HepG2 (cell line): ENCODE measurements around the gene BSG. TPM values are rescaled to one million over a fixed set of nuclear protein-coding genes. Genes with fewer than 3 reads are reported as not detected.

Experiments
- CBX2 ChIP-seq, 2 experiments: fragments of 200-600 bp in 1 of 2; sonication (generic); formaldehyde crosslinking in 1 of 2; IDR thresholded peaks; 2 replicates each; pipeline versions ENCODE4 v1.7.0 to v1.8.1; 2018 to 2022; ENCODE audit warnings: low read depth in 2 of 2, low read length in 1 of 2, mild to moderate bottlenecking in 1 of 2, missing genetic modification reagents in 1 of 2
- HHEX ChIP-seq: IDR thresholded peaks from 2 replicates; pipeline ENCODE4 v1.6.1; 2016; ENCODE audit warnings: control low read depth
- HMG20A ChIP-seq: IDR thresholded peaks from 2 replicates; pipeline ENCODE4 v1.6.1; 2016; ENCODE audit warnings: borderline replicate concordance
- HOXA7 ChIP-seq: sonication (generic); formaldehyde crosslinking; IDR thresholded peaks from 2 replicates; pipeline ENCODE4 v1.8.1; 2022; ENCODE audit warnings: mild to moderate bottlenecking, missing genetic modification reagents, moderate library complexity
- KAT8 ChIP-seq: IDR thresholded peaks from 2 replicates; pipeline ENCODE4 v1.6.1; 2016; ENCODE audit warnings: missing genetic modification reagents, missing compliant biosample characterization
- KMT2B ChIP-seq: IDR thresholded peaks from 2 replicates; pipeline ENCODE4 v1.6.1; 2016; ENCODE audit warnings: missing genetic modification reagents, missing compliant biosample characterization
- LCORL ChIP-seq, 2 experiments: fragments of 450-650 bp in 1 of 2; sonication (generic) in 1 of 2; formaldehyde crosslinking in 1 of 2; IDR thresholded peaks; 2 replicates each; pipeline versions ENCODE4 v1.5.0 to v1.6.1; 2017 to 2020; ENCODE audit warnings: antibody characterized with exemption in 1 of 2, missing genetic modification reagents in 1 of 2
- MAFG ChIP-seq: sonication (generic); formaldehyde crosslinking; IDR thresholded peaks from 2 replicates; pipeline ENCODE4 v1.5.1; 2020; ENCODE audit warnings: mild to moderate bottlenecking, missing genetic modification reagents
- ONECUT2 ChIP-seq: sonication (generic); formaldehyde crosslinking; IDR thresholded peaks from 2 replicates; pipeline ENCODE4 v1.4.0; 2020; ENCODE audit warnings: missing genetic modification reagents
- PHF8 ChIP-seq: sonication (generic); formaldehyde crosslinking; IDR thresholded peaks from 2 replicates; pipeline ENCODE4 v1.5.0; 2020; ENCODE audit warnings: missing genetic modification reagents
- ZBTB1 ChIP-seq: sonication (generic); formaldehyde crosslinking; IDR thresholded peaks from 2 replicates; pipeline ENCODE4 v1.4.0; 2020; ENCODE audit warnings: missing genetic modification reagents, borderline replicate concordance
- ZKSCAN8 ChIP-seq: IDR thresholded peaks from 2 replicates; pipeline ENCODE4 v1.6.1; 2016; ENCODE audit warnings: borderline replicate concordance, missing genetic modification reagents, missing compliant biosample characterization
- ZNF709 ChIP-seq: sonication (generic); formaldehyde crosslinking; IDR thresholded peaks from 2 replicates; pipeline ENCODE4 v1.5.0; 2020; ENCODE audit warnings: mild to moderate bottlenecking, missing genetic modification reagents
- polyA plus RNA-seq, 8 experiments: library from polyadenylated mRNA; depleted of rRNA in 3 of 8; stranded (reverse) in 7 of 8; unstranded in 1 of 8; fragments of >200 nt; fragmentation: Illumina TruSeq in 4 of 8; extraction: Trizol in 4 of 8; gene quantifications; 2 replicates each; pipeline versions ENCODE4 v1.2.1 to v1.2.3, GENCODE V29; 2011 to 2016; ENCODE audit warnings: low read depth in 4 of 8, missing spikeins in 1 of 8, mixed read lengths in 1 of 8; ENCODE audit not compliant: insufficient read depth in 1 of 8
- total RNA-seq, 5 experiments: library from RNA; depleted of rRNA; stranded (reverse); fragments of >200 nt; fragmentation: Illumina TruSeq; extraction: Trizol; gene quantifications; 2 replicates each; pipeline ENCODE4 v1.2.3, GENCODE V29; 2016; ENCODE audit warnings: low read depth in 1 of 5
- TF ChIP-seq, protein P1 (sequence below): sonication (generic); formaldehyde crosslinking; IDR thresholded peaks from 2 replicates; pipeline ENCODE4 v1.4.0; 2020; ENCODE audit warnings: missing genetic modification reagents
- TF ChIP-seq, protein P2 (sequence below): sonication (generic); formaldehyde crosslinking; IDR thresholded peaks from 2 replicates; pipeline ENCODE4 v1.4.0; 2020; ENCODE audit warnings: mild to moderate bottlenecking, missing genetic modification reagents
- TF ChIP-seq, protein P3 (sequence below): IDR thresholded peaks from 2 replicates; pipeline ENCODE4 v1.6.1; 2016; ENCODE audit warnings: low read depth
- TF ChIP-seq, protein P4 (sequence below): sonication (generic); formaldehyde crosslinking; IDR thresholded peaks from 2 replicates; pipeline ENCODE4 v1.4.0; 2020; ENCODE audit warnings: missing genetic modification reagents
- TF ChIP-seq, protein P5 (sequence below): sonication (generic); formaldehyde crosslinking; IDR thresholded peaks from 2 replicates; pipeline ENCODE4 v1.5.1; 2020; ENCODE audit warnings: missing genetic modification reagents, mild to moderate bottlenecking, borderline replicate concordance
- TF ChIP-seq, protein P6 (sequence below): sonication (generic); formaldehyde crosslinking; IDR thresholded peaks from 2 replicates; pipeline ENCODE4 v1.8.0; 2022; ENCODE audit warnings: missing genetic modification reagents, mild to moderate bottlenecking, inconsistent platforms, borderline replicate concordance

BSG gene
- total and polyA plus RNA-seq, 2 of the 13 experiments (the other 11 are each of a cell fraction or from before 2014, with no cell fraction given), result 309 to 754 TPM

DNA sequence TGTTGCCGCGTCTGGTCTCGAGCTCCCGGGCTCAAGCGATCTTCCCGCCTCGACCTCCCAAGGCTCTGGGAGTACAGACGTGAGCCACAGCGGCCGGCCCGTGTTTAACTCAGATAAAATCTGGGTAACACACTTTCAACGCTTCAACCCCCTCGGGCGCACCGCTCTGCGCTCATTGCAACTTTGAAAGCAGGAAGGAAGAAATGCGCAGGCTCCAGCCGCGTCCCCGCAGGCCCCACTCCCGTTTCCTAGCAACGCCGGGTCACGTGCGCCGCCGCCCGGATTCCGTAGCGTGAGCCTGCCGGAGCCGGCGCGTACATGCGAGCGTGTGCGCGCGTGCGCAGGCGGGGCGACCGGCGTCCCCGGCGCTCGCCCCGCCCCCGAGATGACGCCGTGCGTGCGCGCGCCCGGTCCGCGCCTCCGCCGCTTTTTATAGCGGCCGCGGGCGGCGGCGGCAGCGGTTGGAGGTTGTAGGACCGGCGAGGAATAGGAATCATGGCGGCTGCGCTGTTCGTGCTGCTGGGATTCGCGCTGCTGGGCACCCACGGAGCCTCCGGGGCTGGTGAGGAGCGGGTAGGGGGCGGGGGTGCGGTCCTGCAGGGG, at the start of gene BSG (continued):
- TF ChIP-seq, protein P1, sequence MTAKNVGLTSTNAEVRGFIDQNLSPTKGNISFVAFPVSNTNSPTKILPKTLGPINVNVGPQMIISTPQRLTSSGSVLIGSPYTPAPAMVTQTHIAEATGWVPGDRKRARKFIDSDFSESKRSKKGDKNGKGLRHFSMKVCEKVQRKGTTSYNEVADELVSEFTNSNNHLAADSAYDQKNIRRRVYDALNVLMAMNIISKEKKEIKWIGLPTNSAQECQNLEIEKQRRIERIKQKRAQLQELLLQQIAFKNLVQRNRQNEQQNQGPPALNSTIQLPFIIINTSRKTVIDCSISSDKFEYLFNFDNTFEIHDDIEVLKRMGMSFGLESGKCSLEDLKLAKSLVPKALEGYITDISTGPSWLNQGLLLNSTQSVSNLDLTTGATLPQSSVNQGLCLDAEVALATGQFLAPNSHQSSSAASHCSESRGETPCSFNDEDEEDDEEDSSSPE, result peak; percentile 50; the same call in 1 of the 2 replicates
- TF ChIP-seq ZKSCAN8 (CRISPR knock-in tag), result no peak
- TF ChIP-seq ONECUT2 (CRISPR knock-in tag), result no peak
- TF ChIP-seq HHEX (CRISPR knock-in tag), result no peak
- TF ChIP-seq, protein P2, sequence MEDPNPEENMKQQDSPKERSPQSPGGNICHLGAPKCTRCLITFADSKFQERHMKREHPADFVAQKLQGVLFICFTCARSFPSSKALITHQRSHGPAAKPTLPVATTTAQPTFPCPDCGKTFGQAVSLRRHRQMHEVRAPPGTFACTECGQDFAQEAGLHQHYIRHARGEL (CRISPR knock-in tag), result no peak
- TF ChIP-seq LCORL (IDR thresholded peaks at IDR 0.05), result no peak
- peak; percentile 71; the same call in 1 of the 2 replicates for TF ChIP-seq LCORL (CRISPR knock-in tag; IDR thresholded peaks at IDR 0.05)
- TF ChIP-seq KMT2B (CRISPR knock-in tag), result 0 out of 2 replicates have a peak, but pooled peaks have one; percentile 32
- TF ChIP-seq HOXA7, result no peak
- no peak for TF ChIP-seq MAFG
- TF ChIP-seq KAT8 (CRISPR knock-in tag), result no peak
- TF ChIP-seq, protein P3, sequence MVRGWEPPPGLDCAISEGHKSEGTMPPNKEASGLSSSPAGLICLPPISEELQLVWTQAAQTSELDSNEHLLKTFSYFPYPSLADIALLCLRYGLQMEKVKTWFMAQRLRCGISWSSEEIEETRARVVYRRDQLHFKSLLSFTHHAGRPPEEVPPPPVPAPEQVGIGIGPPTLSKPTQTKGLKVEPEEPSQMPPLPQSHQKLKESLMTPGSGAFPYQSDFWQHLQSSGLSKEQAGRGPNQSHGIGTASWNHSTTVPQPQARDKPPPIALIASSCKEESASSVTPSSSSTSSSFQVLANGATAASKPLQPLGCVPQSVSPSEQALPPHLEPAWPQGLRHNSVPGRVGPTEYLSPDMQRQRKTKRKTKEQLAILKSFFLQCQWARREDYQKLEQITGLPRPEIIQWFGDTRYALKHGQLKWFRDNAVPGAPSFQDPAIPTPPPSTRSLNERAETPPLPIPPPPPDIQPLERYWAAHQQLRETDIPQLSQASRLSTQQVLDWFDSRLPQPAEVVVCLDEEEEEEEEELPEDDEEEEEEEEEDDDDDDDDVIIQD (CRISPR knock-in tag), result no peak
- TF ChIP-seq CBX2 (IDR thresholded peaks at IDR 0.05; ENCODE audit: low read depth, low read length), result no peak
- TF ChIP-seq CBX2 (CRISPR knock-in tag; IDR thresholded peaks at IDR 0.05; ENCODE audit: low read depth), result no peak
- TF ChIP-seq, protein P4, sequence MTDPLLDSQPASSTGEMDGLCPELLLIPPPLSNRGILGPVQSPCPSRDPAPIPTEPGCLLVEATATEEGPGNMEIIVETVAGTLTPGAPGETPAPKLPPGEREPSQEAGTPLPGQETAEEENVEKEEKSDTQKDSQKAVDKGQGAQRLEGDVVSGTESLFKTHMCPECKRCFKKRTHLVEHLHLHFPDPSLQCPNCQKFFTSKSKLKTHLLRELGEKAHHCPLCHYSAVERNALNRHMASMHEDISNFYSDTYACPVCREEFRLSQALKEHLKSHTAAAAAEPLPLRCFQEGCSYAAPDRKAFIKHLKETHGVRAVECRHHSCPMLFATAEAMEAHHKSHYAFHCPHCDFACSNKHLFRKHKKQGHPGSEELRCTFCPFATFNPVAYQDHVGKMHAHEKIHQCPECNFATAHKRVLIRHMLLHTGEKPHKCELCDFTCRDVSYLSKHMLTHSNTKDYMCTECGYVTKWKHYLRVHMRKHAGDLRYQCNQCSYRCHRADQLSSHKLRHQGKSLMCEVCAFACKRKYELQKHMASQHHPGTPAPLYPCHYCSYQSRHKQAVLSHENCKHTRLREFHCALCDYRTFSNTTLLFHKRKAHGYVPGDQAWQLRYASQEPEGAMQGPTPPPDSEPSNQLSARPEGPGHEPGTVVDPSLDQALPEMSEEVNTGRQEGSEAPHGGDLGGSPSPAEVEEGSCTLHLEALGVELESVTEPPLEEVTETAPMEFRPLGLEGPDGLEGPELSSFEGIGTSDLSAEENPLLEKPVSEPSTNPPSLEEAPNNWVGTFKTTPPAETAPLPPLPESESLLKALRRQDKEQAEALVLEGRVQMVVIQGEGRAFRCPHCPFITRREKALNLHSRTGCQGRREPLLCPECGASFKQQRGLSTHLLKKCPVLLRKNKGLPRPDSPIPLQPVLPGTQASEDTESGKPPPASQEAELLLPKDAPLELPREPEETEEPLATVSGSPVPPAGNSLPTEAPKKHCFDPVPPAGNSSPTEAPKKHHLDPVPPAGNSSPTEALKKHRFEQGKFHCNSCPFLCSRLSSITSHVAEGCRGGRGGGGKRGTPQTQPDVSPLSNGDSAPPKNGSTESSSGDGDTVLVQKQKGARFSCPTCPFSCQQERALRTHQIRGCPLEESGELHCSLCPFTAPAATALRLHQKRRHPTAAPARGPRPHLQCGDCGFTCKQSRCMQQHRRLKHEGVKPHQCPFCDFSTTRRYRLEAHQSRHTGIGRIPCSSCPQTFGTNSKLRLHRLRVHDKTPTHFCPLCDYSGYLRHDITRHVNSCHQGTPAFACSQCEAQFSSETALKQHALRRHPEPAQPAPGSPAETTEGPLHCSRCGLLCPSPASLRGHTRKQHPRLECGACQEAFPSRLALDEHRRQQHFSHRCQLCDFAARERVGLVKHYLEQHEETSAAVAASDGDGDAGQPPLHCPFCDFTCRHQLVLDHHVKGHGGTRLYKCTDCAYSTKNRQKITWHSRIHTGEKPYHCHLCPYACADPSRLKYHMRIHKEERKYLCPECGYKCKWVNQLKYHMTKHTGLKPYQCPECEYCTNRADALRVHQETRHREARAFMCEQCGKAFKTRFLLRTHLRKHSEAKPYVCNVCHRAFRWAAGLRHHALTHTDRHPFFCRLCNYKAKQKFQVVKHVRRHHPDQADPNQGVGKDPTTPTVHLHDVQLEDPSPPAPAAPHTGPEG (CRISPR knock-in tag), result no peak
- TF ChIP-seq, protein P5, sequence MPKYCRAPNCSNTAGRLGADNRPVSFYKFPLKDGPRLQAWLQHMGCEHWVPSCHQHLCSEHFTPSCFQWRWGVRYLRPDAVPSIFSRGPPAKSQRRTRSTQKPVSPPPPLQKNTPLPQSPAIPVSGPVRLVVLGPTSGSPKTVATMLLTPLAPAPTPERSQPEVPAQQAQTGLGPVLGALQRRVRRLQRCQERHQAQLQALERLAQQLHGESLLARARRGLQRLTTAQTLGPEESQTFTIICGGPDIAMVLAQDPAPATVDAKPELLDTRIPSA (CRISPR knock-in tag), result no peak
- TF ChIP-seq ZBTB1 (CRISPR knock-in tag), result no peak
- peak; percentile 93 for TF ChIP-seq ZNF709
- no peak for TF ChIP-seq HMG20A
- TF ChIP-seq, protein P6, sequence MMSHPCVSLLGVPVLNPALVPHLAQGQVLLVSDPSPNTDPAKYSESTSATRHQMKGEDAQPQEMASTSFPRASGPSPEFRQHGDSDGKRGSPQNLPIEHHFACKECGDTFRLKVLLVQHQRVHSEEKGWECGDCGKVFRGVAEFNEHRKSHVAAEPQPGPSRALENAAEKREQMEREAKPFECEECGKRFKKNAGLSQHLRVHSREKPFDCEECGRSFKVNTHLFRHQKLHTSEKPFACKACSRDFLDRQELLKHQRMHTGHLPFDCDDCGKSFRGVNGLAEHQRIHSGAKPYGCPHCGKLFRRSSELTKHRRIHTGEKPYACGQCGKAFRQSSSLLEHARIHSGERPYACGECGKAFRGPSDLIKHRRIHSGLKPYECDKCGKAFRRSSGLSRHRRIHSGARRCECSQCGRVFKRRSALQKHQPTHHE (CRISPR knock-in tag), result peak; percentile 34; the same call in 1 of the 2 replicates
- peak; percentile 73 for TF ChIP-seq PHF8 (CRISPR knock-in tag)
